Heart left ventricle (tissue), 16 donors: Measurements from ENCODE around the gene HECTD2. TPM values are rescaled to one million over a fixed set of nuclear protein-coding genes. Genes with fewer than 3 reads are reported as not detected.
"Not testable (repeated sequence)": the region's sequence is repeated elsewhere in the genome, so short reads cannot be mapped to it uniquely, and the experiment has no call there.

Source experiments
- ATAC-seq, 4 donors: fragments of 200-7000 bp; cut with Tn5 transposase; one replicate each; pipeline ENCODE4 v1.9.1; 2020 to 2022; ENCODE audit warnings: moderate library complexity in 4 of 4, mild to moderate bottlenecking in 3 of 4, moderate number of reproducible peaks in 1 of 4
- DNase-seq, 5 donors: peaks; one replicate each; pipeline ENCODE4 v3.0.0-alpha.2; 2020
- H3K27ac ChIP-seq, 12 donors: fragments of 200-600 bp; sonication (generic) in 4 of 12; one replicate each; pipeline versions ENCODE4 v1.5.0 to v1.8.0; 2016 to 2022; ENCODE audit warnings: mild to moderate bottlenecking in 2 of 12
- H3K27me3 ChIP-seq, 9 donors: fragments of 200-600 bp; sonication (generic) in 2 of 9; one replicate each; pipeline versions ENCODE4 v1.5.1 to v1.8.0; 2016 to 2022; ENCODE audit warnings: mild to moderate bottlenecking in 3 of 9
- H3K36me3 ChIP-seq, 9 donors: fragments of 200-600 bp; sonication (generic) in 2 of 9; one replicate each; pipeline versions ENCODE4 v1.5.0 to v1.8.0; 2018 to 2022; ENCODE audit warnings: mild to moderate bottlenecking in 2 of 9
- H3K4me1 ChIP-seq, 12 donors: fragments of 200-600 bp; sonication (generic) in 4 of 12; one replicate each; pipeline versions ENCODE4 v1.5.0 to v1.8.0; 2016 to 2022; ENCODE audit warnings: mild to moderate bottlenecking in 3 of 12
- H3K4me3 ChIP-seq, 12 donors: fragments of 200-600 bp; sonication (generic) in 4 of 12; one replicate each; pipeline versions ENCODE4 v1.5.0 to v1.8.0; 2017 to 2022; ENCODE audit warnings: mild to moderate bottlenecking in 9 of 12, moderate library complexity in 4 of 12
- H3K9me3 ChIP-seq, 12 donors: fragments of 200-600 bp; sonication (generic) in 4 of 12; one replicate each; pipeline versions ENCODE4 v1.5.0 to v1.8.0; 2016 to 2022; ENCODE audit warnings: mild to moderate bottlenecking in 1 of 12
- CTCF ChIP-seq, 12 donors: fragments of 200-600 bp; sonication (generic) in 4 of 12; IDR thresholded peaks; one replicate each; pipeline versions ENCODE4 v1.5.0 to v1.8.0; 2018 to 2022; ENCODE audit warnings: antibody characterized with exemption in 12 of 12, mild to moderate bottlenecking in 5 of 12
- POLR2A ChIP-seq, 2 donors: fragments of 450-650 bp; IDR thresholded peaks; one replicate each; pipeline ENCODE4 v1.6.1; 2017; ENCODE audit warnings: antibody characterized with exemption in 2 of 2, mild to moderate bottlenecking in 2 of 2, moderate library complexity in 2 of 2
- WGBS, 4 donors: extraction: QIAGEN DNeasy Blood & Tissue Kit in 2 of 4; methylation state at CpG; one replicate each; pipeline versions ENCODE4 v1.1.5 to v1.1.7; 2013 to 2018; 5-methylcytosine and 5-hydroxymethylcytosine counted together
- intact Hi-C, 10 donors: fragments of 100-400 bp; cut with DNase I; formaldehyde crosslinking; loops; one replicate each; pipeline versions ENCODE4 v1.11.1 to v1.14.2; 2022
- polyA plus RNA-seq, 2 donors: library from polyadenylated mRNA; stranded (reverse); fragments of 200-250 nt; gene quantifications; one replicate each; pipeline ENCODE4 v1.2.3, GENCODE V29; 2013
- total RNA-seq, 9 donors: library from RNA; depleted of rRNA in 2 of 9; stranded (reverse); fragments of >200 nt in 2 of 9; fragmentation: NEBNext Ultra II Directional in 3 of 9; extraction: Animal tissue kit (Norgen Biotek cat#: 25700) in 3 of 9; gene quantifications; one replicate each; pipeline versions ENCODE4 v1.1.0 to v1.2.4, GENCODE V29; 2016 to 2023
- donor health status: ischemic (EF 13 %, LVEDD 7.1; RV severe dilation, severe dysfunction).
- donor health status: healthy with polysubstance abuse.
- donor health status: DM: no; HTN: yes; CAD: no.
- donor health status: DM: no; HTN: no; CAD: no.
- donor health status: ischemic (EF 25% LVEDD 6.9; RV normal size, moderate dysfunction).
- donor health status: ischemic (EF 25% LVEDD 5.7; RV mildly dilated, moderate dysfunction).
- donor health status: healthy.
- donor health status: DM: yes; HTN: yes; CAD: no.
- donor health status: ischemic (EF 35%, LVEDD 5.7; RV mildly dilated, moderate dysfunction).
- donor health status: nonischemic (EF 11% LVEDD 7.7; RV severe dilation, severe dysfunction).
- donor health status: DM: yes; HTN: yes; CAD: no.
- donor health status: PGD.
- donor health status: ischemic (EF 29% LVEDD 5.4; RV normal size, mild dysfunction).
- donor health status: nonischemic (EF 23%, LVEDD 6.1; RV moderate dilation, normal function).

The HECTD2 gene
- total and polyA plus RNA-seq, 11 donors, result 2.3 to 9.3 (median 4.1) TPM

GRCh38 chr10:91433620-91434019 lies 23.5 kb downstream of the HECTD2 start:
- Histone ChIP-seq H3K4me1 (no peaks in the 10 kb centered on the region), H3K27ac (no peak overlapping the region), H3K36me3 (peaks cover 0 to 32% (median 2%) of the 10 kb centered on the region in 9 donors), H3K27me3 (no peaks in the 10 kb centered on the region), H3K4me3 (no peak overlapping the region), H3K9me3 (peaks cover 0 to 6% (median 0%) of the 10 kb centered on the region in 12 donors)
- intact Hi-C loops, result no loop called here
- no peak for TF ChIP-seq CTCF (IDR thresholded peaks at IDR 0.05)
- no peak for TF ChIP-seq POLR2A (IDR thresholded peaks at IDR 0.05)
- DNase-seq (no peak), ATAC-seq (no peak)
- 83 to 91% (median 87%) methylated on average over 2 of the region's 2 CpGs for WGBS, 4 donors

GRCh38 chr10:91434041-91434440 lies 23.9 kb downstream of the HECTD2 start:
- ATAC-seq, result no peak
- Histone ChIP-seq H3K27me3 (no peaks in the 10 kb centered on the region), H3K4me1 (no peaks in the 10 kb centered on the region), H3K27ac (no peak overlapping the region), H3K36me3 (peaks cover 0 to 32% (median 2%) of the 10 kb centered on the region in 9 donors), H3K9me3 (peaks cover 0 to 6% (median 0%) of the 10 kb centered on the region in 12 donors), H3K4me3 (no peak overlapping the region)
- TF ChIP-seq CTCF (IDR thresholded peaks at IDR 0.05), result no peak
- TF ChIP-seq POLR2A (IDR thresholded peaks at IDR 0.05), result no peak
- WGBS, 4 donors, result 83 to 91% (median 91%) methylated on average over 1 of the region's 1 CpG
- intact Hi-C loops, result no loop called here
- no peak for DNase-seq

- ATAC-seq, result no peak
Observed at GRCh38 chr10:91435241-91435640, 25.1 kb downstream of the HECTD2 start.

GRCh38 chr10:91438228-91438627 lies 28.1 kb downstream of the HECTD2 start:
- H3K27me3 ChIP-seq, H3K4me3 ChIP-seq, intact Hi-C loops, ATAC-seq, H3K4me1 ChIP-seq, H3K27ac ChIP-seq, H3K9me3 ChIP-seq, DNase-seq: not testable (repeated sequence)
- 96 to 100% (median 100%) methylated on average over 2 of the region's 2 CpGs for WGBS, 4 donors
- H3K36me3 ChIP-seq, result peaks cover 0 to 29% (median 2%) of the 10 kb centered on the region in 9 donors

More at GRCh38 chr10:91435241-91435640, 25.1 kb downstream of the HECTD2 start:
- WGBS, 4 donors, result 91 to 98% (median 96%) methylated on average over 2 of the region's 2 CpGs
- Histone ChIP-seq H3K27me3 (no peaks in the 10 kb centered on the region), H3K27ac (no peak overlapping the region), H3K36me3 (peaks cover 0 to 32% (median 2%) of the 10 kb centered on the region in 9 donors), H3K4me1 (no peaks in the 10 kb centered on the region), H3K4me3 (no peak overlapping the region), H3K9me3 (peaks cover 0 to 6% (median 0%) of the 10 kb centered on the region in 12 donors)
- intact Hi-C loops, result no loop called here
- TF ChIP-seq POLR2A (IDR thresholded peaks at IDR 0.05) (no peak), CTCF (IDR thresholded peaks at IDR 0.05) (no peak)
- DNase-seq, result no peak
